Midbrain (tissue), 1 donor: ENCODE data around the gene ABTB2.
"Not testable (repeated sequence)": the region's sequence is repeated elsewhere in the genome, so short reads cannot be mapped to it uniquely, and the experiment has no call there.

Experiments used
- DNase-seq: peaks from one replicate; lab custom pipeline; 2025; lab: John Stamatoyannopoulos, UW

Gene ABTB2

GRCh38 chr11:34239465-34240149 lies 118.2 kb downstream of the ABTB2 start:
- DNase-seq, result no peak

- no peak for DNase-seq
Measured at GRCh38 chr11:34238966-34239365, 118.8 kb downstream of the ABTB2 start.

GRCh38 chr11:34238533-34238932 lies 119.3 kb downstream of the ABTB2 start:
- no peak for DNase-seq

- no peak for DNase-seq
Measured at GRCh38 chr11:34236572-34236971, 121.2 kb downstream of the ABTB2 start.

GRCh38 chr11:34235591-34236071 lies 122.2 kb downstream of the ABTB2 start:
- no peak for DNase-seq

- DNase-seq, result no peak
Measured at GRCh38 chr11:34235189-34235588, 122.6 kb downstream of the ABTB2 start.

GRCh38 chr11:34234086-34234740 lies 123.6 kb downstream of the ABTB2 start:
- DNase-seq, result no peak

- DNase-seq, result no peak
Measured at GRCh38 chr11:34233215-34233614, 124.6 kb downstream of the ABTB2 start.

- no peak for DNase-seq
Measured at GRCh38 chr11:34232807-34233206, 125.0 kb downstream of the ABTB2 start.

GRCh38 chr11:34226210-34226609 lies 131.6 kb downstream of the ABTB2 start:
- DNase-seq, result no peak

GRCh38 chr11:34225091-34225490 lies 132.7 kb downstream of the ABTB2 start:
- DNase-seq, result no peak

GRCh38 chr11:34224434-34224966 lies 133.3 kb downstream of the ABTB2 start:
- DNase-seq, result no peak

GRCh38 chr11:34223907-34224306 lies 133.9 kb downstream of the ABTB2 start:
- no peak for DNase-seq

- no peak for DNase-seq
Measured at GRCh38 chr11:34223021-34223813, 134.6 kb downstream of the ABTB2 start.

- DNase-seq, result no peak
Measured at GRCh38 chr11:34222030-34222429, 135.8 kb downstream of the ABTB2 start.

GRCh38 chr11:34219941-34220370 lies 137.9 kb downstream of the ABTB2 start:
- no peak for DNase-seq

- no peak for DNase-seq
Measured at GRCh38 chr11:34219279-34219678, 138.5 kb downstream of the ABTB2 start.

GRCh38 chr11:34218756-34219155 lies 139.1 kb downstream of the ABTB2 start:
- DNase-seq, result not testable (repeated sequence)

- DNase-seq, result no peak
Measured at GRCh38 chr11:34218067-34218466, 139.7 kb downstream of the ABTB2 start.

- no peak for DNase-seq
Measured at GRCh38 chr11:34216706-34217105, 141.1 kb downstream of the ABTB2 start.

GRCh38 chr11:34215806-34216453 lies 141.9 kb downstream of the ABTB2 start:
- DNase-seq, result no peak
